HepG2 (cell line): Measurements from ENCODE around the gene FGF19. TPM values are rescaled to one million over a fixed set of nuclear protein-coding genes. Genes with fewer than 3 reads are reported as not detected.
A peak's percentile ranks its signal among the peaks of the same experiment; 100 is the strongest.

Source experiments
- AGO2 ChIP-seq: fragments of 200-400 bp; formaldehyde crosslinking; optimal IDR thresholded peaks from 2 replicates; pipeline ENCODE3; 2017; ENCODE audit warnings: mild to moderate bottlenecking, low read depth, low read length, moderate library complexity
- CHD2 ChIP-seq: IDR thresholded peaks from 2 replicates; pipeline ENCODE4 v1.6.1; 2011; ENCODE audit warnings: low read depth, low read length, improper control_type of control experiment
- DDIT3 ChIP-seq: sonication (generic); formaldehyde crosslinking; IDR thresholded peaks from 2 replicates; pipeline ENCODE4 v1.4.0; 2020; ENCODE audit warnings: mild to moderate bottlenecking, missing genetic modification reagents
- DRAP1 ChIP-seq: IDR thresholded peaks from 2 replicates; pipeline ENCODE4 v1.6.1; 2016; ENCODE audit warnings: missing genetic modification reagents, missing compliant biosample characterization
- DZIP1 ChIP-seq: sonication (generic); formaldehyde crosslinking; IDR thresholded peaks from 2 replicates; pipeline ENCODE4 v1.5.0; 2020; ENCODE audit warnings: mild to moderate bottlenecking, missing genetic modification reagents
- FOXO4 ChIP-seq: sonication (generic); formaldehyde crosslinking; conservative IDR thresholded peaks from 2 replicates; pipeline ENCODE4 v1.8.1; 2023; ENCODE audit warnings: missing genetic modification reagents
- JDP2 ChIP-seq: sonication (generic); formaldehyde crosslinking; IDR thresholded peaks from 2 replicates; pipeline ENCODE4 v1.8.1; 2022; ENCODE audit warnings: missing genetic modification reagents, borderline replicate concordance
- KDM3A ChIP-seq: IDR thresholded peaks from 2 replicates; pipeline ENCODE4 v1.6.1; 2018; ENCODE audit warnings: low read depth, missing compliant biosample characterization
- KLF11 ChIP-seq: IDR thresholded peaks from 2 replicates; pipeline ENCODE4 v1.6.1; 2016; ENCODE audit warnings: missing compliant biosample characterization
- NAIF1 ChIP-seq: sonication (generic); formaldehyde crosslinking; IDR thresholded peaks from 2 replicates; pipeline ENCODE4 v1.5.0; 2020; ENCODE audit warnings: mild to moderate bottlenecking, missing genetic modification reagents, borderline replicate concordance
- ZBTB3 ChIP-seq: sonication (generic); formaldehyde crosslinking; IDR thresholded peaks from 2 replicates; pipeline ENCODE4 v1.4.0; 2020; ENCODE audit warnings: low read depth, mild to moderate bottlenecking, moderate library complexity, missing genetic modification reagents, borderline replicate concordance
- ZNF383 ChIP-seq: sonication (generic); formaldehyde crosslinking; IDR thresholded peaks from 2 replicates; pipeline ENCODE4 v1.4.0; 2020; ENCODE audit warnings: missing genetic modification reagents, mild to moderate bottlenecking, borderline replicate concordance
- ZNF567 ChIP-seq: sonication (generic); formaldehyde crosslinking; IDR thresholded peaks from 2 replicates; pipeline ENCODE4 v1.8.1; 2023; ENCODE audit warnings: mild to moderate bottlenecking, missing genetic modification reagents, borderline replicate concordance
- ZNF580 ChIP-seq: IDR thresholded peaks from 2 replicates; pipeline ENCODE4 v1.6.1; 2016; ENCODE audit warnings: low read depth, borderline replicate concordance
- ZNF646 ChIP-seq: sonication (generic); formaldehyde crosslinking; IDR thresholded peaks from 2 replicates; pipeline ENCODE4 v1.9.0; 2021; ENCODE audit warnings: mild to moderate bottlenecking, missing genetic modification reagents
- ZNF678 ChIP-seq: sonication (generic); formaldehyde crosslinking; IDR thresholded peaks from 2 replicates; pipeline ENCODE4 v1.4.0; 2020; ENCODE audit warnings: mild to moderate bottlenecking, missing genetic modification reagents
- ZNF703 ChIP-seq: sonication (generic); formaldehyde crosslinking; IDR thresholded peaks from 2 replicates; pipeline ENCODE4 v1.5.1; 2020; ENCODE audit warnings: missing genetic modification reagents, mild to moderate bottlenecking, moderate library complexity, borderline replicate concordance
- ZNF782 ChIP-seq: sonication (generic); formaldehyde crosslinking; IDR thresholded peaks from 2 replicates; pipeline ENCODE4 v1.4.0; 2020; ENCODE audit warnings: missing genetic modification reagents, mild to moderate bottlenecking, borderline replicate concordance
- ZNF841 ChIP-seq: sonication (generic); formaldehyde crosslinking; IDR thresholded peaks from 2 replicates; pipeline ENCODE4 v1.8.1; 2023; ENCODE audit warnings: missing genetic modification reagents, borderline replicate concordance
- polyA plus RNA-seq, 8 experiments: library from polyadenylated mRNA; depleted of rRNA in 3 of 8; stranded (reverse) in 7 of 8; unstranded in 1 of 8; fragments of >200 nt; fragmentation: Illumina TruSeq in 4 of 8; extraction: Trizol in 4 of 8; gene quantifications; 2 replicates each; pipeline versions ENCODE4 v1.2.1 to v1.2.3, GENCODE V29; 2011 to 2016; ENCODE audit warnings: low read depth in 4 of 8, missing spikeins in 1 of 8, mixed read lengths in 1 of 8; ENCODE audit not compliant: insufficient read depth in 1 of 8
- total RNA-seq, 5 experiments: library from RNA; depleted of rRNA; stranded (reverse); fragments of >200 nt; fragmentation: Illumina TruSeq; extraction: Trizol; gene quantifications; 2 replicates each; pipeline ENCODE4 v1.2.3, GENCODE V29; 2016; ENCODE audit warnings: low read depth in 1 of 5

FGF19 gene
- total and polyA plus RNA-seq, 2 of the 13 experiments (the other 11 are each of a cell fraction or from before 2014, with no cell fraction given) = 0.07 TPM; not detected in 1

- TF ChIP-seq DRAP1 (CRISPR knock-in tag) (no peak), CHD2 (no peak), ZNF580 (CRISPR knock-in tag) (peak; percentile 54; the same call in 1 of the 2 replicates), DZIP1 (CRISPR knock-in tag) (no peak), ZNF646 (CRISPR knock-in tag) (no peak), JDP2 (no peak), FOXO4 (CRISPR knock-in tag) (no peak), KDM3A (CRISPR knock-in tag) (no peak), ZNF703 (CRISPR knock-in tag) (0 out of 2 replicates have a peak, but pooled peaks have one; percentile 43), DDIT3 (no peak), NAIF1 (CRISPR knock-in tag) (no peak), ZNF383 (CRISPR knock-in tag) (no peak), ZNF782 (no peak), ZNF678 (CRISPR knock-in tag) (no peak), ZNF841 (CRISPR knock-in tag) (no peak), AGO2 (no peak), ZNF567 (CRISPR knock-in tag) (no peak), ZBTB3 (CRISPR knock-in tag) (no peak), KLF11 (CRISPR knock-in tag) (no peak)
Measured at GRCh38 chr11:69702239-69702691, 1.6 kb downstream of the FGF19 start (continued).
